TTC549 (cell line): ENCODE results near the gene FBN1.

Experiments
- FAIRE-seq: peaks from 2 replicates; lab custom pipeline; 2012; peaks lifted over from hg19 to GRCh38; lab: Jason Lieb, UNC

Gene FBN1

DNA sequence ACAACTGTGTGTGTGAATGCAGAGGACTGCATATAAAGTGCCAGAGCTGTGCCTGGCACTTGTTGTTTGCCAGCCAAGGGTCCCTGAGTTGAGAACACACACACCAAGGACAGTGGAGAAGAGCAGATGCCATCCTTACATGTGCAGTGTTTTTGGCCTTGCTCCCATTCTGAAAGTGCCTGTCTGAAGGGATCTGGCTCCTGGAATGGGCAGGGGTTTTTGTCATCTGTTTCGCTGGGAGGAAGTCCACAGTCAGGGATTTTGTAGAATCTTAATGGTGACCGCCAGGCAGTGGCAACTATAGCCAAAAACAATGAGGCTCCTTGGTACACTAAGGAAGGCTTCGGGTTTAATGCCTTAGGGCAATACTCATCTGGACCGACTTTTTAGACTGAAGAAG is 250.5 kb downstream of the FBN1 start:
- no peak for FAIRE-seq

DNA sequence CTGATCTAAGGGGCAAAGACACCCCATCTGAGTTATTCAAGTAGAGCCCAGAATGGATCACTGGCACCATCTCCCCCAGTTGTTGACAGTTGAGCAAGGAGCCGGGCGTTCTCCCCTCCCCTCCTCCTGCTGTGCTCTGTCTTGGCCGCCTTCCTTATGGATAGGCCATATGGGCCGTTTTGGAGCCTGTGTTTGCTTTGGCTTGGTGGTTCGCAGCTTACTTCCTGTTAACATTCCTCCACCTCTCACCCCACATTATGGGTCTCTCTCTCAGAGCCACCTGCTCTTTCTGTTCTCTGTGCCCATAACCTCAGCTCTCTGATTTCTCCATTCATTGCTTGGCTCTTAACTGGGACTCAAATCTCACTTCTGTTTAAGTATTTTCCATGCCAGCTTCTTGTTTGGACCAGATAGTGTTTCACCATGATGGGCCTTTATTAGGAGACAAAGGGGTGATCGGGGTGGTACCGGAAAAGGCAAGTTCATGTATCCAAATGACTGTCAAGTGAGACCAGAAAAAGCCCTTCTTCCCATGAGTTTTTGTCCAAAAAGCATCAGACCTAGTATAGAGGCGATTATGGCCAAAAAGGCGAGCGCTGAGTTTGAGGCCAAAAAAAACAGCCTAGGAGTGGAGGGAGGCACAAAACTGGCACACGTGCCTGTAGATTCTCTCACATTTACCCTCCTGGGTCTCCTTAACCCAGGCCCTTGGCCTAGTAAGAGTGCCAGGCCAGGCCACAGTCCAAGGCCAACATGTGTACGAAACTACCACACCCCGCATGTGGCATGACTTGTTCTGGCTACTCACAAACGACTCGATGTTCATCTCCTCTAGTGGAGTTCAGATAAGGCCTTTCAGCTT is 251.6 kb downstream of the FBN1 start:
- FAIRE-seq, result no peak

DNA sequence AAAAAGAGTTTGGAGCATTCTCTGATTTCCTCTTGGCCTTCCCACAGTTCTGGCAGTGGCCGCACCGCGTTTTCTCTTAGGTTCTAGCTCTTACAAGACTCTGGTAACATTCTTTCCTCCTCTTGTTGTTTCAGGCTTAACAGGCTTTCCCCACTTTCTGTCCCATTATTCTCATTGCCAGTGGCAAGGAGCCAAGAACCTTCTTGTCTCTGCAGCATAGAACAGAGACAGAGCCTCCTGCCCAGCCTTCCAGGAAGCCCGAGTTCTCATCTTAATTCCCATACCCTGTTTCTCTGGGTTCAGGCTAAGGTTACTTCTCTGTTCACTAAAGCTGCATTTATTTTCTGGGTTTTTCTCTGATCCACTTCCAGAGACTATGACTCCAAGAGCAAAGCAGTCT is 253.2 kb downstream of the FBN1 start:
- FAIRE-seq, result no peak

- no peak for FAIRE-seq
Measured at GRCh38 chr15:48391950-48392349, 253.6 kb downstream of the FBN1 start.

GRCh38 chr15:48389691-48390143 is 255.8 kb downstream of the FBN1 start:
- FAIRE-seq, result no peak

DNA sequence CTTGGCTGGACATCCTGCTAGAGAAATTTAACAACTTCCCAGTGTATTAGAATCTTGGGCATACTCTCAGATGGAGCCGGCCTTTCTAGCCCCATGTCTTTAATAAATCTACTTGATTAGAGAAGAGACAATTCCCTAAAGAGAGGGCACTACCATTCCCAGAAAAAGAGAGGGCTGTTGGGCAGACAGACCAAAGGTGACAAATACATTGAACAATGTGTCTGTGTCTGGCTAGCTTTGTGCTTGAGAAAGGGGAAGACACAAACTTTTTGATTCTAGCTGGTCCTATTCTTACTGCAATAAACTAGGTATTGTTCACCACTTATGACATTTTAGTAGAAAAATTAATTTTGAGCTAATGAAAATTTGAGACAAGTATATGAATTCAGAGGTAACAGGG is 256.6 kb downstream of the FBN1 start:
- no peak for FAIRE-seq

DNA sequence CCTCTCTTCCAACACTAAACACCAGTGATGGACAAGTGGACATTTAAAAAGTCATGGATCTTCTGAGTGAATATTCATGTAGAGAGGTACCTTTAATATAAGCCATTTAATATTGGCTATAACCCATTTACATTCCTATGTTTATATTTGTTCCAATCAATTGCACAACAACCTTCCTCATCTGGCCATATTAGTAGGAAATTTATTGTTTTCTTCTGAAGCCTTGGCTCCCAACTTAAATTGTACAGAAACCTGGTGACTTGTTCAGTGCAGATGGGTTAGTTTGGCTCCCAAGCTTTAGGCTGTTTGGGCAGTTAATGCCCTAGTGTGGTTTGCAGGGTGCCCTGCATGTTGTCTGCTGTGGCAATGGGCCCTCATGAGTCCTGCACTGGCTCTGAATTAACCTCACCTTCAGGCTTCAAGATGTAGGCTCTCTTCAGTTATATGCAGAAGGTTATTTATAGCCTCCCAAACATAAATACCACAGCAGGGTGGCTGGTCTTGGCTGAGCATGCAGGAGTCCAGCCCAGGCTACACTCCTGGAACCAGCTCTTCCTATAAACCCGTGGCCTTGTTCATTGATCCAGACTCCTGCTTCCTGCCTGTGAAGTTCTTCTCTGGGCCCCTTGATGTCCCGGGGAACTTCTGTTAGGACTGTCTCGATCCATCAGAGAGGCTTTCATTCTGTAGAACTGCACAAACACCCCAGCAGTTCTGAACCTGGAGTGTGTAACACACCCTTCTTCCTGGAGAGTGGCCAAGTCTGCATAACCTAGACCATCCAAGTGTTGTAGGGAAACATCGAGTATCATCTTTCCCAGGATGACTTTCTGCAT is 257.3 kb downstream of the FBN1 start:
- no peak for FAIRE-seq

DNA sequence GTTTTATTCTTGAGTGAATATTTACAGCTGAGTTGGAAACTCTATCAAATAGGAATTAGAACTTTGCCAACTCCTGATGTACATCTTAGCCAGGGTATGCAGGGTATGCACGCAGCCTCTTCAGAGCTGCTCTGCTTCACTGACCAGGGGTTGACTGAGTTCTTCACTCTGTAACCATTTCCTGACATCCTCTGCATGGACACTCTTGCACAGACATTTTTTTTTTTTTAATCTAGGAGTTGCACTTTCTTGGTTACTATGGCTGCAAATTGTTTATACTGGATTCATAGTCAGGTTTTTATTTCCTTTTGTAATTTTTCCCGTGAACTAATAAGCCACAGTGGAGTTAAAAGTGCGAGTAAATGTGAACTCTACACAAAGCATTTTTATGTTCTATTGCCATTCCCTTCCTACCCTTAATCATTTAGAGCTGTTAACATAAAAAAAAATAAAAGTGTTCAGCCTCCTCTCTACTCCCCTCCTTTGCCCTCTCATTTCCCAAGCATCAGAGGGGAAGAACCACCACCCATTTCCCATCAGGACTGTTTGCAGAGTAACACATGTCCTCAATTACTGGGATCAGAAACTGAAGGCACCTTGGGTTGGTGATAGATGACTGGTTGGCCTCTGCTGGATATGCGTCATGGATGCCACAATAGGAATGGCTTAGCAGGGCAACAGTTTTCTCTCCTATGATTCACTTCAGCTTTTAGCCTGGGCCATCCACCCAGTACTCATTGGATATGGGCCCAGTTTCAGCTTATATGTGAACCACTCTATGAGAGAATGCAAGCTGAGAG is 260.3 kb downstream of the FBN1 start:
- no peak for FAIRE-seq

GRCh38 chr15:48384616-48385015 is 260.9 kb downstream of the FBN1 start:
- no peak for FAIRE-seq

DNA sequence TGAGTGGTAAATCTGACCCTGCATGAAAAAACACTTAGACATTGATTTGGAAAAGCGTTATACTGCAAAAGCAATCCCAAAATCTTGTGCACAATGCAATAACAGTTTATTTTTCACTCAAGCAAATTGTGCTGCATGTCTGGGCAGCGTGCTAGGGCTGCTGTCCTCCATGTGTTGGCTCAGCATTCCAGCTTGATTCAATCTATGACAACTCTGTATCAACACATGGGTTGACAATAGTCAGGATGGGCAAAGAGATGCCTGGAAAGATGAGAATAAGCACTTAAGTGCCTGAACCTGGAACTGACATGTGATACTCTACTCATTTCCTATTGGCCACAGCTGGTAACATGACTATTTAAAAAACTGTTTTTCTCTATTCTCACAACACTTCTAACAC is 262.5 kb downstream of the FBN1 start:
- FAIRE-seq, result no peak

DNA sequence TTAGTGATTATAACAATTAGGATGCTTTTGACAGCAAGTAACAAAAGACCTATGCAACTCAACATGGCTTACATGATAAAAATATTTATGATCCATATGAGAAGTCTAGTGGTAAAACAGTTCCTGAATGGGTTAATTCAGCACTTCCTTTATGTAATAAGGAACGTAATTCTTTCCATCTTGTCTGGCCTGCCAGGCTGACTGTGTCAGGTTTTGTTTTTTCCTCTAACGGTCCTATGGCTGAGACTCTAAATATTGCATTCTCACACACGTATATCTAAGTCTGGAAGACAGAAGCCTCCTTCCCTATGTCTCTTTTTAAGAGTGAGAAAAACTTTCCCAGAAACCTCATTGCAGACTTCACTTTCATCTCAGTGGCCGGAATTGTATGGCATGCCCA is 263.6 kb downstream of the FBN1 start:
- FAIRE-seq, result no peak

DNA sequence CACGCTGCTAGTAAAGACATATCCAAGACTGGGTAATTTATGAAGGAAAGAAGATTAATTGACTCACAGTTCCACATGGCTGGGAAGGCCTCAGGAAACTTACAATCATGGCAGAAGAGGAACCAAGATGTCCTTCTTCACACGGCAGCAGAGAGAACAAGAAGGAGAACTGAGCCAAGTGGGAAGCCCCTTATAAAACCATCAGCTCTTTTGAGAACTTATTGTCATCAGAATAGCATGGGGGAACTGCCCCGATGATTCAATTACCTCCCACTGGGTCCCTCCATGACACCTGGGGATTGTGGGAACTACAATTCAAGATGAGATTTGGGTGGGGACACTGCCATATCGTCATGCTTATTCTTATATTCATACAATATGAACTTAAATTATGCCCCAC is 265.3 kb downstream of the FBN1 start:
- FAIRE-seq, result no peak

DNA sequence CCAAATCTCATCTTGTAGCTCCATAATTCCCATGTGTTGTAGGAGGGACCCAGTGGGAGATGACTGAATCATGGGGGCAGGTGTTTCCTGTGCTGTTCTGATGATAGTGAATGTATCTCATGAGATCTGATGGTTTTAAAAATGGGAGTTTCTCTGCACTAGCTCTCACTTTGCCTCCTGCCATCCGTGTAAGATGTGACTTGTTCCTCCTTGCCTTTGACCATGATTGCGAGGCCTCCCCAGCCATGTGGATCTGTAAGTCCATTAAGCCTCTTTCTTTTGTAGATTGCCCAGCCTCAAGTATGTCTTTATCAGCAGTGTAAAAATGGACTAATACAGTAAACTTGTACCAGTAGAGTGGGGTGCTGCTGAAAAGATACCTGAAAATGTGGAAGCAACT is 269.7 kb downstream of the FBN1 start:
- no peak for FAIRE-seq

DNA sequence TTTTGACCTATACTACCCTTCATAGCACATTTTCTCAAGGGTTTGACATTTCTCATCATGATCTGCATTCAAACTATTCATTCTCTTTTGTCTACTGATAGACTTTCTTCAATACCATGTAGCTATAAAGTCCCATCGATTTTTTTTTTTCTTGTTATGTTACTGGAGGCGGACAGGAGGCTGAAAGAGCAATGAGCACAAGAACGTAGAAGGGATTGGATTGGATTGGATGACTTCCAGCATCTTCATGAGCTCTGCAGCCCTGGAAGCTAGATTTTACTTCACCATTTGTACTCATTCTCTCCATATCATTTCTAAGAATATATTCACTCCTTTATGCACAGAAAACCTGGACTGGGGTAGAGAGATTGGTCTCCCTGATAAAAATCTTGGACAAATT is 271.0 kb downstream of the FBN1 start:
- FAIRE-seq, result no peak

DNA sequence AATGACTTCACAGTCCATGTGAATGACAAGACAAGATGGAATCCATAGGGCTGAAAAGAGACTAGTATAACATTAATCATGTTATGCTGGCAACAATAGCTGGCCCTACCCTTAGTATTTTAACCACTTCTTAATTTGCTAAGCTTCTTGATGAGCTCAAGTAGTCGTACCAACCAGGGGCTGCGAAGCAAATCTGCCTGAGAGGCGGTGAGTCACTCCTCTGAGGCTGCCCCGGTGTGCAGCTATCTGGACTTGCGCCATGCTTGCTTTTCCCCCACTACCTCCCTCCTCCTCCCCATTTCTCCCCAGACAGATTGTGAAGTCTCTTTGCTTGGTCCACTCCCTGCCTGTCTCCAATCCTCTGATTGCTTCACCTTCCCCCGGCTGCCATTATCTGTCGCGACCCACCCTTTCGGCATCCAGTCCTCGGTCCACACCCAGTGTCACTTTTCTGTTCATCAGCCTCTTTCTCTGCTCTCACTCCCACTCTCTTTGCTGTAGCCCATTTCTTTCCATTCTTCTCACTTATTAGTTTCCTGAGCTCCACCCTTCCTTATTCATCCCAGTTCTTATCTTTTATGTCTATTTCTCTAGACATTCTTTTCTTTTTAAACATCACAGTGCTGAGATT is 271.6 kb downstream of the FBN1 start:
- FAIRE-seq, result no peak

- FAIRE-seq, result no peak
Measured at GRCh38 chr15:48371961-48372360, 273.5 kb downstream of the FBN1 start.

GRCh38 chr15:48371550-48371949 is 274.0 kb downstream of the FBN1 start:
- no peak for FAIRE-seq

- FAIRE-seq, result no peak
Measured at GRCh38 chr15:48370460-48370859, 275.0 kb downstream of the FBN1 start.

GRCh38 chr15:48367483-48367882 is 278.0 kb downstream of the FBN1 start:
- no peak for FAIRE-seq

DNA sequence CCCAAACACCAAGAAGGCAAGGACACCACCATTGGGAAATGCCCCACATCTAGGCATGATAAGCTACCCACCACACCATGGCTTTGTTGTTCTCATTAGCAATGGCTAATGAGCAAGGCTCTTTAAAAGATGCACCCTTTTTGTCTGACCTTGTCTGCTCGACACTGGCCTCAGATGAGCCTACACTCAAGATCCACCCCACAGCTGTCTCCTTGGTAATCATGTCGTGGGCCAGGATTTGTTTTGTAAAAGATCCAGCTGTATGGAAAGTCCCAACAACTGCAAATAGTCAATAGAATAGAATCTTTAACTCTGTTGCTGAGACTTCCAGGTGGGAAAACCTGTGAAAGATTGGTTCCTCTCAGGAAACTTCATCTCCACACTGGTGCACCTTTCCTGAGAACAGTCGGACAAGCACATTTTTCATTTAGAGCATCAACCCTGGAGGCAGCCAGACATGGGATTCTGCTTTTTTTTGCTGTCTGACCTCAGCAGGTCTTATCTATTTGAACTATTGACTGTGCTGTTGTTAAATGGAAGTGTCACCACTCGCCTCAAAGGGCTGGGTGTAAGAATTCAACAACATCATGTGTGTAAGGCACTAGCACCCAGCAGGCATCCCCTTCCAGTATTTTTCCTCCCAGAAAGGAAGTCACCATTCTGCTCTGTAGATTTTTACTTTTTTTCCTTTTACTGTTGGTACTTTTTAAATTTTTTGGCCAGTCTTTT is 278.8 kb downstream of the FBN1 start:
- FAIRE-seq, result no peak

- FAIRE-seq, result peak; percentile 94
Measured at GRCh38 chr15:48365575-48365974, 279.9 kb downstream of the FBN1 start.
